ENCODE measurements around the gene APPL1. TPM values are rescaled to one million over a fixed set of nuclear protein-coding genes. Genes with fewer than 3 reads are reported as not detected.

The APPL1 gene
- total and polyA plus RNA-seq, 10 of the 15 experiments (the other 5 are each of a cell fraction or from before 2014, with no cell fraction given), result 15.0 to 77.6 (median 40.2) TPM

DNA sequence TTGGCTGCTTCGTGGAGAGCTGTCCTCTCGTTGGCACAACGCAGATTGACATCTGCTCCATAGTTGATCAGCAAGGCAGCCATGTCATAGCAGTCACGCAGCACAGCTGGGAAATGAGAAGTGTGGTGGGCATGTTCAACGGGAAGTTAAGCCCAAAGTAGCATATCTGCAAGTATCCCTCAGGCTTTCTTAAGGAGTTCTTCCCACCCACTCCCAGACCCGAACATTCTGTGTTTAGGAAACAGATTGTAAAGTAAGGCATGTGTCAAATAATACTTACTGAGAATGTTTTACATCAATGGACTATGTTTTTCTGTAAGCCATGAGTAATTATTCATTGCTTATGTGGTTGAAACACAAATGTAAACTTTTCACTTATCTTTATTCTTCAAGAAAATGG lies 55.8 kb downstream of the APPL1 start:
- TF ChIP-seq, protein P1, sequence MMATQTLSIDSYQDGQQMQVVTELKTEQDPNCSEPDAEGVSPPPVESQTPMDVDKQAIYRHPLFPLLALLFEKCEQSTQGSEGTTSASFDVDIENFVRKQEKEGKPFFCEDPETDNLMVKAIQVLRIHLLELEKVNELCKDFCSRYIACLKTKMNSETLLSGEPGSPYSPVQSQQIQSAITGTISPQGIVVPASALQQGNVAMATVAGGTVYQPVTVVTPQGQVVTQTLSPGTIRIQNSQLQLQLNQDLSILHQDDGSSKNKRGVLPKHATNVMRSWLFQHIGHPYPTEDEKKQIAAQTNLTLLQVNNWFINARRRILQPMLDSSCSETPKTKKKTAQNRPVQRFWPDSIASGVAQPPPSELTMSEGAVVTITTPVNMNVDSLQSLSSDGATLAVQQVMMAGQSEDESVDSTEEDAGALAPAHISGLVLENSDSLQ (IDR thresholded peaks at IDR 0.05), result no peak
- TF ChIP-seq ETV6 (conservative IDR thresholded peaks at IDR 0.05 in 1 of 2, IDR thresholded peaks at IDR 0.05 in 1 of 2; ENCODE audit: borderline replicate concordance in 1 of 2, low read depth in 1 of 2), result no peak
- no peak for TF ChIP-seq MTA3 (IDR thresholded peaks at IDR 0.05; ENCODE audit: borderline replicate concordance, low read length)
- TF ChIP-seq, protein P2, sequence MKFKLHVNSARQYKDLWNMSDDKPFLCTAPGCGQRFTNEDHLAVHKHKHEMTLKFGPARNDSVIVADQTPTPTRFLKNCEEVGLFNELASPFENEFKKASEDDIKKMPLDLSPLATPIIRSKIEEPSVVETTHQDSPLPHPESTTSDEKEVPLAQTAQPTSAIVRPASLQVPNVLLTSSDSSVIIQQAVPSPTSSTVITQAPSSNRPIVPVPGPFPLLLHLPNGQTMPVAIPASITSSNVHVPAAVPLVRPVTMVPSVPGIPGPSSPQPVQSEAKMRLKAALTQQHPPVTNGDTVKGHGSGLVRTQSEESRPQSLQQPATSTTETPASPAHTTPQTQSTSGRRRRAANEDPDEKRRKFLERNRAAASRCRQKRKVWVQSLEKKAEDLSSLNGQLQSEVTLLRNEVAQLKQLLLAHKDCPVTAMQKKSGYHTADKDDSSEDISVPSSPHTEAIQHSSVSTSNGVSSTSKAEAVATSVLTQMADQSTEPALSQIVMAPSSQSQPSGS (IDR thresholded peaks at IDR 0.05; ENCODE audit: low read length), result no peak
- no peak for TF ChIP-seq ZNF274 (IDR thresholded peaks at IDR 0.05; ENCODE audit: insufficient read depth, insufficient read length)
- TF ChIP-seq PAX8 (IDR thresholded peaks at IDR 0.05), result no peak
- TF ChIP-seq NFYB (IDR thresholded peaks at IDR 0.05; ENCODE audit: insufficient read depth, low read depth, low read length), result no peak
- no peak for TF ChIP-seq IRF4 (IDR thresholded peaks at IDR 0.05; ENCODE audit: low read depth, low read length)
- no peak for TF ChIP-seq SMC3 (IDR thresholded peaks at IDR 0.05; ENCODE audit: borderline replicate concordance, low read length)
- no peak for TF ChIP-seq BMI1 (IDR thresholded peaks at IDR 0.05; ENCODE audit: borderline replicate concordance)
- no peak for TF ChIP-seq FOS (IDR thresholded peaks at IDR 0.05; ENCODE audit: borderline replicate concordance, extremely low read depth, insufficient read length)
- TF ChIP-seq, protein P3, sequence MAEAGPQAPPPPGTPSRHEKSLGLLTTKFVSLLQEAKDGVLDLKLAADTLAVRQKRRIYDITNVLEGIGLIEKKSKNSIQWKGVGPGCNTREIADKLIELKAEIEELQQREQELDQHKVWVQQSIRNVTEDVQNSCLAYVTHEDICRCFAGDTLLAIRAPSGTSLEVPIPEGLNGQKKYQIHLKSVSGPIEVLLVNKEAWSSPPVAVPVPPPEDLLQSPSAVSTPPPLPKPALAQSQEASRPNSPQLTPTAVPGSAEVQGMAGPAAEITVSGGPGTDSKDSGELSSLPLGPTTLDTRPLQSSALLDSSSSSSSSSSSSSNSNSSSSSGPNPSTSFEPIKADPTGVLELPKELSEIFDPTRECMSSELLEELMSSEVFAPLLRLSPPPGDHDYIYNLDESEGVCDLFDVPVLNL (IDR thresholded peaks at IDR 0.05; ENCODE audit: low read depth, low read length), result no peak
- no peak for TF ChIP-seq NBN (IDR thresholded peaks at IDR 0.05)
- no peak for TF ChIP-seq PRDM15 (CRISPR knock-in tag; IDR thresholded peaks at IDR 0.05)
- TF ChIP-seq BCL3 (IDR thresholded peaks at IDR 0.05; ENCODE audit: borderline replicate concordance, insufficient read depth, low read depth, low read length, poor library complexity, severe bottlenecking), result no peak
- no peak for TF ChIP-seq MYC (IDR thresholded peaks at IDR 0.05; ENCODE audit: insufficient read depth, insufficient read length, insufficient replicate concordance, low read length, severe bottlenecking)
- no TSS peak for BruUV-seq (replicated peaks)
- WGBS (ENCODE audit: insufficient coverage, insufficient replicate concordance, low lambda C conversion rate, missing lambda C conversion rate), result 63% methylated on average over 6 of the region's 6 CpGs

More for the DNA sequence above, 55.8 kb downstream of the APPL1 start:
- Histone ChIP-seq H3K9me3 (replicated peaks; ENCODE audit: control insufficient read depth, insufficient read depth, low read length) (no peaks in the 10 kb centered on the region; the same call in 2 of the 3 replicates), H4K20me1 (ENCODE audit: control insufficient read depth, insufficient read depth) (no peaks in the 10 kb centered on the region), H3K27ac (ENCODE audit: control insufficient read depth, insufficient read depth) (no peak overlapping the region), H3K4me2 (ENCODE audit: control insufficient read depth, insufficient read depth) (no peak overlapping the region), H3K79me2 (ENCODE audit: control insufficient read depth, insufficient read depth, low read length) (no peaks in the 10 kb centered on the region), H3K27me3 (replicated peaks in 1 of 2; ENCODE audit: control insufficient read depth in 2 of 2, insufficient read depth in 2 of 2, low read length in 1 of 2) (no peaks in the 10 kb centered on the region), H3K9ac (ENCODE audit: control insufficient read depth, insufficient read depth, low read length) (no peak overlapping the region), H2AFZ (ENCODE audit: control insufficient read depth, low read depth, low read length) (no peak overlapping the region), H3K4me3 (no peak overlapping the region), H3K36me3 (ENCODE audit: control insufficient read depth in 2 of 2, insufficient read depth in 2 of 2, low read length in 1 of 2) (no peaks in the 10 kb centered on the region), H3K4me1 (ENCODE audit: control insufficient read depth, insufficient read depth, low read length) (no peaks in the 10 kb centered on the region)
- ChIA-PET CTCF (no interaction called here), RAD21 (ENCODE audit: unreplicated experiment) (no interaction called here), SMC1A (ENCODE audit: uncharacterized antibody, unreplicated experiment) (interaction anchor here (0.9 kb wide), 1 partner anchor 10 kb away, joined by 4 read pairs; no protein-coding TSS in a partner anchor), POLR2A (no interaction called here)
- ATAC-seq (no peak), DNase-seq (ENCODE audit: low read depth, low spot score) (no peak), FAIRE-seq (no peak)
- in situ Hi-C loops (cut with MboI), result no loop called here
- intact Hi-C loops (cut with micrococcal nuclease; ENCODE audit: unreplicated experiment), result no loop called here

All from GM12878 (cell line).